GM12801 (cell line): Measurements from ENCODE around the gene ZNF358.

ENCODE experiments used
- TF ChIP-seq, protein P1 (sequence below): IDR thresholded peaks from one replicate; pipeline ENCODE4 v1.5.1; 2011; ENCODE audit warnings: control low read depth; ENCODE audit not compliant: insufficient read length; ENCODE audit errors: extremely low read depth

The ZNF358 gene

DNA sequence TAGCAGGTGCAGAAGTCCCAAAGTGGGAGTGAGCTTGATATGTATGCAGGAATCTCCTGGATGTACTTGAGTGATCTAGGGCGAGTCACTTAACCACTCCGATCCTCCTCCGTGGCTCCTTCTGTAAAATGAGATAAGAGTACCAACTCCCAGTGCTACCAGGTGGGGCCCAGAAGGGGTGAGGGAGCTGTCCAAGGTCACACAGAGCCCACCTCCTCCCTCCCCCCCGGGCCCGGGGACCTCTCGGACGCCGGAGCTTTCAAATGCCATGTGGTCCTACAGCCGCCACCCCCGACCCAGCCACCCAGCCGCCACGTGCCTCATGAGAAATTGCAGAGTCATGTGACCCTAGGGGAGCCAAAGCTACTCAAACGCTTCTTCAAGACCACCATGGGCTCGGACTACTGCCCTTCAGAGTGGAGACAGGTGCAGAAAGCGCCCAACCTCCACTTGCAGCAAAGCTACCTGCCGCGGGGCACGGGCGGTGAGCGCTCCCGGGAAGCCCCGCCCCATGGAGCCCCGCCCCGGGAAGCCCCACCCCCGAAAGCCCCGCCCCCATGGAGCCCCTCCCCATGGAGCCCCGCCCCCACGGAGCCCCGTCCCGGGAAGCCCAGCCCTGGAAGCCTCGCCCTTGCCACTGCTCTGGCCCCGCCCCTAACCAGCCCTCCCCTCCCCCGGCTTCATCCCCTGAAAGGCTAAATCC is 10.1 kb upstream of the ZNF358 start:
- TF ChIP-seq, protein P1, sequence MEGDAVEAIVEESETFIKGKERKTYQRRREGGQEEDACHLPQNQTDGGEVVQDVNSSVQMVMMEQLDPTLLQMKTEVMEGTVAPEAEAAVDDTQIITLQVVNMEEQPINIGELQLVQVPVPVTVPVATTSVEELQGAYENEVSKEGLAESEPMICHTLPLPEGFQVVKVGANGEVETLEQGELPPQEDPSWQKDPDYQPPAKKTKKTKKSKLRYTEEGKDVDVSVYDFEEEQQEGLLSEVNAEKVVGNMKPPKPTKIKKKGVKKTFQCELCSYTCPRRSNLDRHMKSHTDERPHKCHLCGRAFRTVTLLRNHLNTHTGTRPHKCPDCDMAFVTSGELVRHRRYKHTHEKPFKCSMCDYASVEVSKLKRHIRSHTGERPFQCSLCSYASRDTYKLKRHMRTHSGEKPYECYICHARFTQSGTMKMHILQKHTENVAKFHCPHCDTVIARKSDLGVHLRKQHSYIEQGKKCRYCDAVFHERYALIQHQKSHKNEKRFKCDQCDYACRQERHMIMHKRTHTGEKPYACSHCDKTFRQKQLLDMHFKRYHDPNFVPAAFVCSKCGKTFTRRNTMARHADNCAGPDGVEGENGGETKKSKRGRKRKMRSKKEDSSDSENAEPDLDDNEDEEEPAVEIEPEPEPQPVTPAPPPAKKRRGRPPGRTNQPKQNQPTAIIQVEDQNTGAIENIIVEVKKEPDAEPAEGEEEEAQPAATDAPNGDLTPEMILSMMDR = no peak

DNA sequence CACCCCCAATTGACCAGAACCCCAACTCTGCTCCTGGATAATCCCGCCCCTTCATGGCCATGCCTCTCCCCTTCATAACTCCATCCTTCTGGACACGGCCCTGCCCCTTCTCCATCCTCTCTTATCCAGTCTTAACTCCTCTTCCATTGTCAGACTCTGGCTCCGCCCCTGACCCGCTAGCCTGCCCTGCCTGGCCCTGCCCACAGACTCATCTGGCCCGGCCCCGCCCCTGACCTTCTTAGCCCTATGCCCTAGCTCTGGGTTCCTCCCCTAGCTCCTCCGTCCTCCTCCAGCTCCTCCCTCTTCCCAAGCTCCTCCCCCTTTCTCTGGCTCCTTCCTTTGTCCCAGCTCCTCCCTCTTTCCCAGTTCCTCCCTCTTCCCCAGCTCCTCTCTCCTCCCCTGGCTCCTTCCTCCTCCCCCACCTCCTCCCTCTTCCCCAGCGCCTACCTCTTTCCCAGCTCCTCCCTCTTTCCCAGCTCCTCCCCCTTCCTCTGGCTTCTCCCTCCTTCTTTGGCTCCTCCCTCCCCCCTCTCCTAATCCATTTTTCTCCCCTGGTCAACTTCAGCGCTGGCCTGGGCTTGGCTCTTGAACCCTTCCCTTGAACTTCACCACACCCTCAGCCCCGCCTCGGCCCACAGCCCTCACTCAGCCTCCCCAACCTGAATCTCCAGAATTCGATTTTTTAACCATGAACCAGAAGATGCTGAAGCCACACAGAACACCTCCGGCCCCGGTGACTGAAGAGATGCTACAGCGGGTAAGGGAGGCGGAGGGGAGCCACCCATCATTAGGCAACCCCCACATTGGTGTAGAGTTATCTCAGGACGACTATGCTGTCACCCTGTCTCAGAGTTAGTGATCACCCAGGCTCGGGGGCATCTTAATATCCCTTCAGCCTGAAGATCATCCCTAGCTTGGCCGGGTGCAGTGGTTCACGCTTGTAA is 9.2 kb upstream of the ZNF358 start:
- TF ChIP-seq, protein P1 = no peak

DNA sequence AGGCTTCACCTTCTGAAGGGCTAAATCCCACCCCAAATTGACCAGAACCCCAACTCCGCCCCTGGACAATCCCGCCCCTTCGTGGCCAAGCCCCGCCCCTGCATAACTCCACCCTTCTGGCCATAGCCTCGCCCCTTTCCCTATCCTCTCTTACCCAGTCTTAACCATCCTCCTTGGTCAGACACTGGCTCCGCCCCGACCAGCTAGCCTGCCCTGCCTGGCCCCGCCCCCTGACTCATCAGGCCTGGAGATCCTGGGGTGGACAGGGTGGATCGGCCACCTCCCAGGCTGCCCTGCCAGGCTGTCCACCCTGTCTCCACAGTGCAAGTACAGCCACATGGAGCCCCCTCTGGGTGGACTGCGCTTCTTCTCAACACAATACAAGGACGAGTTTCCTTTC is 8.0 kb upstream of the ZNF358 start:
- TF ChIP-seq, protein P1 = no peak

DNA sequence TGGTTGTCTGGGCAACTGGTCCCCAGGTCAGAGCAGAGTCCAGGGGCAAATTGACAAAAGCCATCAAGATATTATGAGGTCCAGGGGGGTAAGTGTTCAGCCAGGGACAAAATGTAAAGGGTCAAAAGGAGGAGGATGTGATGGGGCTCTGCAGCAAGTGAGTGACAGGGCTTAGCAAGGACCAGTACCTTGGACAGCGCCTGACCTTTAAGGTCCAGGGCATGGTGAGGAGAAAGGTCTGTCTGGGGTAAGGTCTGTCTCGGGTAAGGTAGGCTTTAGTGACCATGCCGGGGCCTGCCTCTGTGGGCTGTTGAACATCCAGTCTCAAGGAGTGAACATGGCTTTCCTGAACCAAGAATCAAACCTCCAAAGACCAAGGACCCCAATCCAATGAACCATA is 6.3 kb upstream of the ZNF358 start:
- TF ChIP-seq, protein P1 = no peak

DNA sequence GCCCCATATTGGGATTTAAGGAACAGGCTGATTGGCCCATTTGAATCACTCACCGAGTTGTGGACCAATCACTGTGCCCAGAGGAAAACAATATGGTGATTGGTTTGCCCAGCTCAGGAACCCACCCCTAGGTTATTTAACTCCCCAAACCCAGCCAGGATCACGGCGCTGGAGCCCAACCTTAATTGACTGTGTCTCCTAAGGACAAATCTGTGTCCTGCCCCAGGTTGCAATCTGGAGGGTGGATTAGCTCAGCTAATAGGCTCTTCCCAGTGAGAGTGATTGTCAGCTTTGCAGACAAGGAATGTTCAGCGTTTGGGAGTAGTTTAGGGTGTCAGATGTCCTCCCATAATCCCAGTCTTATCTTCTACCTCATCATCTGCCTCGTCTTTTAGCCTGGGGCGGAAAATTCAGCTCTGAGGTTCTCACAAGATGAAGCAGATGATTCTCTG is 3.5 kb upstream of the ZNF358 start:
- TF ChIP-seq, protein P1 = no peak

DNA sequence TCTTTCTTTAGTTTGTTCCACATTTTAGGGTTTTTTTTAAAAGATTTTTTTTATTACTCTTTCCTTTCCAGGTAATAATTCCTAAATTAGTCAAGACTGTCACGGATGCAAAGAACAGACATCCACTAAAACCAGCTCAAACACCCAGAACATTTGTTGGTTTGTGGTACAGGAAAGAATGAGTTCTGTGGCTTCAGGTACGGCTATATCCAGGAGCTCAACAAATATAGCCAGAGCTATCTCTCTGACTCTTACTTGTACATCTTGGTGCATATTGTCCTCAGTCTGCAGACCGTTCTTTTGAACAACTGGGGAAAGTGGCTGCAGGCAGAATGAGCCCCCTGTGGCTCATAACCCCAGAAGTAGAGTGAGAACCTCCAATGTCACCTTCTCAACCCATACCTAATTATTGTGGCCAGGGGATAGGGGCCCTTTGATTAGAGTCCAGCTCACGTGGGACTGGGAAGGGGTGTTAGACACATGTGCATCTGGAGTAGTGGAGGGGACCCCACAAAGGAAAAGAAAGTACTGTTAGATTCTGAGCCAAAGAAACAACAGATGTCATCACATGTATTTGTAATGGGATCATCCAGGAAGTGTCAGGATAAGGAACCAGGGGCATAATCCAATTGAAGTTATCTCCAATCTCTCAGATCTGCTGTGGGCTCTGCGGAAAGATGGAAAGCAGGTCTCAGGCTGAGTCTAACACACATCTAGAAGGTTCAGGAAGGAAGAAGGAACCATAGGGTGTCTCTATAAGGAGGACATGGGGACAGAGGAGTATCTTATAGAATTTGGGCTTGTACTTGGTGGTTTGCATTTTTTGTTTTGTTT is 1.9 kb upstream of the ZNF358 start:
- TF ChIP-seq, protein P1 = no peak
